HG02798 (cell line): ENCODE measurements around the gene CYRIA.

ENCODE experiments used
- ATAC-seq: cut with Tn5 transposase; IDR thresholded peaks from one replicate; pipeline ENCODE4 v1.9.1; 2021; ENCODE audit warnings: mild to moderate bottlenecking; ENCODE audit not compliant: unreplicated experiment, poor library complexity

The CYRIA gene

GRCh38 chr2:16665748-16666448 is at the start of gene CYRIA:
Gene CYRIA (minus strand): TSS chr2:16665834. CDS start chr2:16588119, 77,715 bp downstream.
- ATAC-seq, result peak; percentile 73

- ATAC-seq, result peak; percentile 83
Observed at GRCh38 chr2:16713011-16713423, 47.4 kb upstream of the CYRIA start.

- ATAC-seq, result no peak
Observed at GRCh38 chr2:16709769-16710168, 44.1 kb upstream of the CYRIA start.

- no peak for ATAC-seq
Observed at GRCh38 chr2:16708173-16708572, 42.5 kb upstream of the CYRIA start.

- no peak for ATAC-seq
Observed at GRCh38 chr2:16707014-16707623, 41.5 kb upstream of the CYRIA start.

- ATAC-seq, result no peak
Observed at GRCh38 chr2:16700551-16701259, 35.1 kb upstream of the CYRIA start.

- ATAC-seq, result no peak
Observed at GRCh38 chr2:16693854-16694253, 28.2 kb upstream of the CYRIA start.

GRCh38 chr2:16691261-16691660 is 25.6 kb upstream of the CYRIA start:
- ATAC-seq, result no peak

GRCh38 chr2:16687955-16688354 is 22.3 kb upstream of the CYRIA start:
- ATAC-seq, result no peak

- no peak for ATAC-seq
Observed at GRCh38 chr2:16687222-16687621, 21.6 kb upstream of the CYRIA start.

GRCh38 chr2:16686641-16687040 is 21.0 kb upstream of the CYRIA start:
- no peak for ATAC-seq

GRCh38 chr2:16685340-16685715 is 19.7 kb upstream of the CYRIA start:
- no peak for ATAC-seq

- ATAC-seq, result no peak
Observed at GRCh38 chr2:16684676-16685339, 19.2 kb upstream of the CYRIA start.

GRCh38 chr2:16683576-16683975 is 17.9 kb upstream of the CYRIA start:
- ATAC-seq, result no peak

- ATAC-seq, result no peak
Observed at GRCh38 chr2:16682431-16683118, 16.9 kb upstream of the CYRIA start.

GRCh38 chr2:16680781-16681180 is 15.1 kb upstream of the CYRIA start:
- no peak for ATAC-seq

GRCh38 chr2:16680304-16680703 is 14.7 kb upstream of the CYRIA start:
- no peak for ATAC-seq

GRCh38 chr2:16678964-16679363 is 13.3 kb upstream of the CYRIA start:
- ATAC-seq, result no peak

GRCh38 chr2:16677875-16678274 is 12.2 kb upstream of the CYRIA start:
- no peak for ATAC-seq

GRCh38 chr2:16675781-16676180 is 10.1 kb upstream of the CYRIA start:
- no peak for ATAC-seq
